Skeletal muscle cell (primary cell): ENCODE data around the gene ASCC3.

Experiments
- DNase-seq: peaks from one replicate; pipeline ENCODE4 v3.0.0-alpha.2; 2010; ENCODE audit warnings: low read depth
- H3K4me3 ChIP-seq: 2 replicates; pipeline ENCODE4 v1.5.1; 2011; ENCODE audit warnings: low read depth, mild to moderate bottlenecking, control low read depth, low read length, moderate library complexity

The ASCC3 gene

DNA sequence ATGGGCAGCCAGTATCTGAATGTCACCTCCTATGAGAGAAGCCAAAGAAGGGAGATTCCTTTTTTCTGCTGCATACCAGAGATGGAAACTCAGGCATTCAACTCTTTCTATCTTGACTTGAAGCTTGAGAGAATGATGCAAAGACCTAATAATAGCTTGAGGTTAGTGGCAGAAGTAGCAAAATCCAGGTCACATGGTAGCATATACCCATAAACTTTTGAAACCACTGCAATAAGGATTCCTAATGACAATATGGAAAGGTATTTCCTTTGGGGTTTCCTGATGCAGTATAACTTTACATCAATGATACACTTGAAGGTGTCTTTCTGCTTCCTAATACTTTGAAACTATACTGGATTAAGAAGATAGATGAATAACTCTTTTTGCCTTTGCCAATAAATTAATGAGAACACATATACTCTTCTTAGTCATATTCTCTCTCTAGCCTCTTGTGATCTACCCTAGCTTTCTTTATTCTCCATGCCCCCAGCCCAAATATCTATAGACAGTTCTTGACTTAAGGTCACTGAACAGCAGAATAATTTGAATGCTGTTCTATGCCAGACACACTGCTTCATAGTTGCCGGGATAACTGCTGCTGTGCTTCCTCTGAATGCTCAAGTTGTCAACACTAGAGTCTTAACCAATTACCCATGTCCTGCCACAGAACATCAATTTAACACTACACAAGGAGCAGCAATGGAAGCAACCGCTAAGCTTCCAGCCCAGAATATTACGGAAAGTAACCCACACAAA, 260.9 kb downstream of the ASCC3 start:
- no peak overlapping the region for H3K4me3 ChIP-seq
- DNase-seq = peak; percentile 67

DNA sequence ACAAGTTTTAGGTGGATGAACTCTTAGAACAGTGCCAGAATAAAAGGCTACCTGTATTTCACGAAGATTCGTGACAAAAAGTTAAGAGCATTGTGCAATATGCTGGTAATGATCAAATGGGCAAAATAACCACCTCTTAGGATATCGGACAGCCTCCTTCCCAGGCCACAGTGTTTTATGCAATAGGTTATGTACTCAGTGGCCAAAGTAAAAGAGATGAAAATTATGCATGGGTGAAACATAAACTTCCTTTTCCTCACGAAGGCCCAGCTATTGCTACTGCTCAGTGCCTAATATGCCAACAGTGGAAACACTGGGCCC, 262.8 kb downstream of the ASCC3 start:
- H3K4me3 ChIP-seq = no peak overlapping the region
- DNase-seq = no peak

DNA sequence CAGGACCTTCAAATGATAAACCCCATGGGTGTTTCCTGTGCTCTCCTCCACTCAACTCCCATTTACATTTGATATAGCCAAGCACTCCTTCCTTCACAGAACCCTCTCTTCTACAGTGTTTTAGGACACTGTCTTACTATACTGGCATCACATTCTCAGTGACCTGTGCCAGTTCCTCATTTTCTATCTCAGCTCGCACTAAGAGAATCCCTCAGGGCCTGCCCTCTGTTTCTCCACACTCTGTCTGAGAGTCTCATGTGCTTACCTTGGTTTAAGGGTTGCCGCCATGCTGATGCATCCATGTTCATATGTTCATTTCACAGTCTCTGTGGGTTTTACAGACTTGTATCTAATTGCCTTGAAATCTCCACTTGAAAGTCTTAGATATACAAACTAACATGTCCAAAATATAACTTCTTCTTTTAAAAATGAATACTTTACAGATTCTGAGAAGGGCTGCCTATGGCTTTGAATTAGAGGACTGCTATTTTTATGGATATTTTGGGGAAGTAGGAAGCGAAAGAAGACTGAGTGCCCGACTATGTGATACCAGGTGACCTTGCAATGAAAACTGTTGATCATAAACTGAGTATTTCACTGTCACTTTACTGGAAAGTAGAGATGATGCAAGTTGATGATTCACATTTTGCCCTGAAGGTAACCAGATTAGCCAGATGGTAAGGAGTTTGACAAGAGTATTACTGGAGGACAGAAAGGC, 263.3 kb downstream of the ASCC3 start:
- DNase-seq = no peak
- H3K4me3 ChIP-seq = no peak overlapping the region

DNA sequence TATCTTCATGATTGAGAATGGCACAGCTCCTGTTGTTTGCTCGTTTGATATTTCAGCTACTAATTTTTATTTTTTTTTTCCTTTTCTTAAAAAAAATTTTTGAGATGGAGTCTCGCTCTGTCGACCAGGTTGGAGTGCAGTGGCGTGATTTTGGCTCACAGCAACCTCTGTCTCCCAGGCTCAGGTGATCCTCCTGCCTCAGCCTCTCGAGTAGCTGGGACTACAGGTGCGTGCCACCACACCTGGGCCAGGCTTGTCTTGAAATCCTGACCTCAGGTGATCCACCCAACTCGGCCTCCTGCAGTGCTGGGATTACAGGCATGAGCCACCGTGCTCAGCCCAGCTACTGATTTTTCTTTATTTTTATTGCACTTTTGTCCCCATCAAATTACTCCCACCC, 266.2 kb downstream of the ASCC3 start:
- no peak overlapping the region for H3K4me3 ChIP-seq

DNA sequence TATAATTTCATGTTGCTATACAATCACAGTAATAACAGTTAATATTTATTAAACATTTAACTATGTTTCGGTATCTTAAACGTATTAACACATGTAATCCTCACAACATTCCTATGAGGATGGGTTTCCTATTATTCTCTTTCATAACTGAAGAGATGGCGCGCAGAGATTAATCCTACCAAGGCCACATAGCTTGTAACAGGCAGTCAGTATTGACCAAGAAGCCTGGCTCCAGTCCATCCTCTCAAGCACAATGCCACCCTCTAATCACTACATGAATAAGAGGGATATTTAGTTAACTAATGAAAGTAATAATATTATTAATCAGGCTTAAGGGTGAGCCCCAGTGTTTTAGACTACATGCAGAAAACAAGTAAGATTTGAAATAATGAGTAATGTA, 266.7 kb downstream of the ASCC3 start:
- no peak for DNase-seq
- no peak overlapping the region for H3K4me3 ChIP-seq

More for the DNA sequence above, 266.2 kb downstream of the ASCC3 start:
- no peak for DNase-seq

DNA sequence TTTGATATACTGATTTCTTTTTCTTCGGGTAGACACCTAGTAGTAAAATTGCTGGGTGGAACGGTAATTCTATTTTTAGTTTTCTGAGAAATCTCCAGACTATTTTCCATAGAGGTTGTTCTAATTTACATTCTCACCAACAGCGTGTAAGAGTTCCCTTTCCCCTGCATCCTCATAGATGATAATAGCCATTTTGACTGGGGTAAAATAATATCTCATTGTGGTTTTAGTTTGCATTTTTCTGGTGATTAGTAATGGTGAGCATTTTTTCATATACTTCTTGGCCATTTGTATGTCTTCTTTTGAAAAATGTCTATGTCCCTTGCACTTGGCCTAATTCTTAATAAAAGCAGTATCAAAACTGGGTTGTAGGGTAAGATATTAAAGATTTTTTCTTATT, 267.5 kb downstream of the ASCC3 start:
- no peak overlapping the region for H3K4me3 ChIP-seq
- no peak for DNase-seq

DNA sequence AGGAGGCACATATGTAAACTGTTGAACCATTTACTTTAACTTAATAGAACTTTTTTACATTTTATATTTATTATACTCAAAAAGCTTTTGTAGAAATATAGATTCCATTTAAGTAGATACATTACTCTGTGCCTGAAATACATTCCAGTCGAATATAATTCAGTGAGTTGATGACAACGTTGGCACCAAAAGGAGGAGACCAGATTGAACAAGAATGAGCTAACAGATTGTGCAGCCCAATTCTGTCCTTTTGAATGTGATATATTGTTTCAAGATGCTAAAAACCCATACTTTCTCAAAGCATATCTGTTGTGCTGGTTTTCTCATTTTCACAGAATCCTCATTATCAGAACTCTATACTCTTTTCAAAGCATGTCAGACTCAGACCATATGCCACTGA, 269.0 kb downstream of the ASCC3 start:
- DNase-seq = no peak
- H3K4me3 ChIP-seq = no peak overlapping the region

DNA sequence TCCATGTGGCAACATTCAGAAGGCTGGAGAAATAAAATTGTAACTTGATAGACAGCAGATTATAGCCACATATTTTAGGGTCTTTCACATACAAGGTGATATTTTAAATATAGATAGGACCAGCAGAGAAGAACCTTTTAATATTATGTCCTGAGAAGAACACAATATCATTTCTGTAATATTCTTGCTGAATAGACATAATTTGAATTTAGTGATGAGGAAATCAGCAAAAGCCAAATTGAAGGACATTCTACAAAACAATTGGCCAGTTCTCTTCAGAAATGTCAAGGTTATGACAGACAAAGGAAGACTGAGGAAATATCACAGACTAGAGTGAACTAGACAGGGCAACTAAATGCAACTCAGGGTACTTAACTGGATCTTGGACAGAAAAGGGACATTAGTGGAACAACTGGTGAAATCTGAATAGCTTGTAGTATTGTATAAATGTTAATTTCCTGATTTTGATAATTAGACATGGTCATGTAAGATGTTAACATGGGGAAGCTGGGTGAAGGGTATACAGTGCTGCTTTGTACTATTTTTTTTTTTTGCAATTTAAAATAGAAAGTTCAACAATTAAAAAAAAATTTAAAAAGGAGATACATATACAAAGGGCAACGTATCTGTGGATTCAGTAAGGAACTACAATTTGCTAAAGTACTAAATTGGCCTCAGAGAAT, 281.9 kb downstream of the ASCC3 start:
- no peak for DNase-seq
- no peak overlapping the region for H3K4me3 ChIP-seq

DNA sequence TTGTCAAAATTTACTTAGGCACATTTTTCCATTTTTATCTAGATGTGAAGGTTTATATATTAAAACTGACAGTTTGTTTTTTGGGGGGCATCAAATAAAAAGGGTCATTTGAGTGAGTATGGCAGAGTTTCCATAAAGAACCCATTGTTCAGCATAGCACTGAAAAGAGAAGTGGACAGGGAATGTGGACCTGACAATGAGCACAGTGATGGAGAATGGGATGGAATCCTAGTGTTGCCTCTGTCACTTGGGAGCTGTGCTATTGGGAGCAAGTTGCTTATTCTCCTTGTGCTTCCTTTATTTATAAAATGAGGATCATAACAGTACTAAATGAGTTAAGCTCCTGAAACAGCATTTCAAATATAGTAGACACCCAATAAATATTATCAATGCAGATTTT, 285.7 kb downstream of the ASCC3 start:
- H3K4me3 ChIP-seq = no peak overlapping the region
- DNase-seq = no peak

DNA sequence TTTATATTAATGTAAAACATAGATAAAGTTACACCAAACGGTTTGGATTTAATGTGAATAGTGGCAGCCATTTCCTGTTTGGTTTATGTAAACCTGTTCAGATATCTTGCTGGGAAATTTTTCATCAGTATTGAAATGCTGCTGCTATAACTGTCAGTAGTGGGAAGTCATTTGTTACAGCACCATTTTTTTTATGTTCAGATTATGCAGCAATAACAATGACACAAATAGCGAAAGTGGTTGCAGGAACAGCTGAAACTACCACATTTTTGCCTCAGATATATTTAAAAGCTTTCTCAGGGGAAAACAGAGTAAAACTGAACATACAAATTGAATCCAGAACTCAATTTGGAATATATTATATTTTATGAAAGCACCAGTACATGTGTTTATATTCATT, 287.6 kb downstream of the ASCC3 start:
- DNase-seq = no peak
- H3K4me3 ChIP-seq = no peak overlapping the region

DNA sequence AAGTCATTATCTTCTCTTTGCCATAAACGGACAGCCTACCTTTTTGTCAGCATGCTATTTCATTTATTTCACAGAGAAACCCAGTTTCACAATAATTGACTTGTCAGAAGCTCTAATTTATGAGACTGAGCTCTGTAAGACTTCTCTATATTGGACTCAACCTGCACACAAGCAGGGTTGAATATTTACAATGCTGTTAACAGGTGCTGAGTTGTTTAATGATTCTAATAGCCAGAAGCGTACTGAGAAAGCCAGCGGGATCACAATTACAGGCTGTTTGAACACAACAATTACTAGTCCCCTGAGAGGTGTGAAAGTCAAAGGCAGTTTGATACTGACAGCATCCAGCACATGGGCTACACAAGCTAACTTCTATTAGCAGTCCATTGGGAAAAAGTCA, 288.2 kb downstream of the ASCC3 start:
- DNase-seq = no peak
- no peak overlapping the region for H3K4me3 ChIP-seq

DNA sequence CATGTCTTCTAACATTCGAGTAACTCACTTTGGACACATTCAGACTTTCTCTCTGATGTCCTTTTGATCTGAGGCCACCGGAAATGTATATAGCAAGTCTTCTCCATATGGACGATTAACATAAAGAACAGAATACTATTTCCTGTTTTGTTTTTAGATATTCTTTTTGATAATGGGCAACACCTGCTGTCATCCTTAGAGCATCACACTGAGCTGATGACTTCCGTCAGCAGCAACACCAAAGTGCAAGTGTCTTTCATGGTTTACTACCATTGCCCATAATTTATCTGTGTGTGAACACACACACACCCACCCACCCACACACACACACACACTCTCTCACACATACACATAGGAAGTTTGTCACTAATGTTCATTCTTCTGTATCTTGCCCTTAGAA, 303.7 kb downstream of the ASCC3 start:
- no peak overlapping the region for H3K4me3 ChIP-seq
- DNase-seq = no peak

DNA sequence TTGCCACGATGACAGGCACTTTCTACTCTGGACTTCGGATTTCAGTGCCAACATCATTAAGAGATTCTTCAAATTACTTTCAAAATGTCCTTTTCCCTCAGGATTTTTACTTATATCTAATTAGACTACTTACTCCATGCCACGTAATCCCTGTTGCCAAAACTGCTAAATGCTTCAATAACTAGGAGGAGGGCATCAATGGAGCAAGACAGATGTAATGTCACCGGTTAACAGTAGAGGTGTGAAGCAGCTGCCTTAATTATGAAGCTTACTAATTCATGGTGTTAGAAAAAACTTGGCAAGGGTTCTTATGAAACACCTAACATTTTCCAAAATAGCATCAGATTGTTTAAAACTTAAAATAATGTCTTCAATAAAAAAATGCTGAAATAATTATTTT, 305.2 kb downstream of the ASCC3 start:
- no peak for DNase-seq
- no peak overlapping the region for H3K4me3 ChIP-seq

DNA sequence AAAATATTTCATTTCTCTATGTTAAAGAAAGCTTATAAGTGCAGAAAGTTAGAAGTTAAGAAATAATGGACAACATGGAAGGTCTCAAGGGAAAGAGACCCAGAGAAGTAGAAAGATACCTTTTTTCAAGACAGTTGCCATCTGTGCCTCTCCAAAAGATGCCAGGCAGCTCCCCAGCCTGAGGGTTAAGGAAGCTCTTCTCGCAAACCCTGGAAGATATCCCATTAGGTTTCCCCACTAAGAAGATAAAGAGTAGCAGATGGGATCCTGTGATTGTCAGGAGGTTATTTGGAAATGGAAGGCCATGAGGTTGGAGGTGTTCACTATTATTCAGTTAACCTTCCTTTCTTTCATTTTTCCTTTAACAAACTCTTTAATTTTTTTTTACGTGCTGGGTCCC, 306.3 kb downstream of the ASCC3 start:
- H3K4me3 ChIP-seq = no peak overlapping the region
- DNase-seq = no peak

DNA sequence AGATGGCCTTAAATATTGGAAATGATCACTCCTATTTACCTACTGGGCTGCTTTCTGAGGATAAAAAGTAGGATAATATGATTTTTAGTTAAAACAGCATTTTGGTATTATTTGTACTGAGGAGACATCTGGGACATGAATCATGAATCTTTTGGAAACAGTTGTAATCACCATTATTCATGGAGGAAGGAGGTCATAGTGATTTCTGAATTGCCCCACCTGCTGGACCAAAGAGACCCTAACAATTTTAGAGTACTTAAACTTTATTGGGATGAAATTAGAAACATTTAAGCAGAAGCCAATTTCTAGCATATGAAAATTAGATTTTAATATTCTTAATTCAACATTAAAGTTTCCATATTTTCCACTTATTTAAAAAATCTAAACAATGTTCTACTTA, 308.0 kb downstream of the ASCC3 start:
- peak; percentile 19 for DNase-seq
- no peak overlapping the region for H3K4me3 ChIP-seq

DNA sequence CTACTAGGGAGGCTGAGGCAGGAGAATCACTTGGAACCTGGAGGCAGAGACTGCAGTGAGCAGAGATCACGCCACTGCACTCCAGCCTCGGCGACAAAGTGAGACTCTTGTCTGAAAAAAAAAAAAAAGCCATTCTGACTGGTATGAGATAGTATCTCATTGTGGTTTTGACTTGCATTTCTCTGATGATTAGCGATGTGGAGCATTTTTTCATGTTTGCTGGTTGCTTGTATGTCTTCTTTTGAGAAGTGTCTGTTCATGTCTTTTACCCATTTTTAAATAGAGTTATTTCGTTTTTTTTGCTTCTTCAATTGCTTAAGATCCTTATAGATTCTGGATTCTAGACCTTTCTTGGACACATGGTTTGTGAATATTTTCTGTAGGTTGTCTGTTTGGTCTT, 312.9 kb downstream of the ASCC3 start:
- no peak for DNase-seq
- no peak overlapping the region for H3K4me3 ChIP-seq

DNA sequence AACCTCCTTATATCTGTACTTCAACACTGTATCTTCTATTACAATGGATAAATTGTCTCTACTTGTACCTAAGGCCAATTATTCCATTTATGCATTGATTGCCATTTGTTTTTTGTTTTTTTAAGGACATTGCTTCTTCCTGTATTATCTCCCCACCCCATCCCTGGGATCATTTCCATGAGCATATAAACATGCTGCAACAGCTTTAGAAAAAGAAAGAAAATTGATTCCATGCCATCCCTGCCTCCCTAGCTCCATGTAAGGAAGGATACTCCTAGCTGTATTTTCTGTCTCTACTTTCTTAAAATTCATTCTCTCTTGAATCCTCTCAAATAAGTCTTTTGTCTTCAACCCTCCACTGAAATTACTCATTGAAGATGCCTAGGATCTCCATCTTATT, 314.6 kb downstream of the ASCC3 start:
- DNase-seq = no peak
- H3K4me3 ChIP-seq = no peak overlapping the region

DNA sequence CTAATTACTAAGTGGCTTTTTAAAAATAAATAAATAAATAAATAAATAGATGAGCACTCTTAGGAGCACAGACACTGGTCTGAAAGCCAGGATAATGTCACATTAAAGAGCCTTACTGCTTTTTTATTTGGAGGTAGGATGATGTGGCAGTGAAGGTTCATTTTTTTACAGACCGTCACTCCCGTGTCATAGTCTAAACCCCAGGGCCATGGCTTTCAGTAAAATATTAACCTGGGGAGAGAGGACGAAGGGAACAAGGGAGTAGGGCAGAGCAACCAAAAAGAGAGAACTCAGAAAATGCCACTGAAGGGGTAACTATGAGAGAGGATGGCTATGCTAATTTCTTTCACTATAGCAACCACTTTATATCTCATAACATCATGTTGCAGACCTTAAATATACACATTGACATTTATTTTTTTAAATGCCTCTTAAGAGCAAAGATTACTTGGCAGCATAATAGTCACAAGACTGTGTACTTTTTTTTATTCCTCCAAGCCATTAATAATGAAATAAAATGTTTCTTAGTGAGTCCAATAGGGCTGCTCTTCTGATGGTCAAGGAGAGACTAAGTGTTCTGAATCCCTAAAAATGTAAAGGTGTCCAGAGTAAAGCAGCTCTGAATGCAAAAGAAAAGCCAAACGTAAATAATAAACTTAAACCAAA, 315.6 kb downstream of the ASCC3 start:
- DNase-seq = no peak
- H3K4me3 ChIP-seq = no peak overlapping the region

DNA sequence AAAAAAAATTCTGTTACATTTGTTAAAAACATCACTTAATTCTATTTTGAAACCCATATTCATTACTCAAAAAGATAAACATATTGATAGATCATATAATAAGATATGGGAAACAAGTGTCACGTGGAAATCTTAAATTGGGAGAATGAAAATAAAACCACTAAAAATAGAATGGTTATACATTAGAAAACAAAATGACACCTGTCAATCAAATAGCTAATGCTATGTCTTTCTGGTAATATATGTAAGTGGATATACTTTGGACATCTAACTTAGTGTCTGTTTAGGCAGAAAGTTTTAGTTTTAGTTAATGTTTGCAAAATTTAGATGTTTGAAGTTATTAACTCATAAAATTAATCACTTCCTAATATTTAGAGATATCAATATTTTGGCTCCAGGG, 321.3 kb downstream of the ASCC3 start:
- no peak for DNase-seq
- H3K4me3 ChIP-seq = no peak overlapping the region

DNA sequence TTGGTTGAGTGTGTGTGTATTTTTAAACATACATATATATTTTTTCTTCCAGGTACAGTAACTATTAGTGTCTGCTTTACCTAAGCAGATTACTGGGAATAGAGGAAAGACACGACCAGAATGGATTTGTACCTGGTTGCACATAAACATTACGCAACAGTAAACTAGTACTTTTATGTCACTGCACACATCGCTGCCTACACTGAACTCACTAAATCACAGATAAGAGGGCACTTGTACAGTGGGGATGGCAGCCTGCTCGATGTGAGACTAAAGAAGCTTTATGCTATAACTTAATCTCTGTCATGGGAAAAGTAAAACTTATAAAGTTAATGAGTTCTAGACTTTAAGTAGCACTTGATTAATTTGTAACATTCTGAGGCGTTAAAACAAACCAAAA, 326.9 kb downstream of the ASCC3 start:
- H3K4me3 ChIP-seq = no peak overlapping the region
- no peak for DNase-seq
